Left renal pelvis (tissue), 4 donors: ENCODE measurements around the gene RNF167. TPM values are rescaled to one million over a fixed set of nuclear protein-coding genes. Genes with fewer than 3 reads are reported as not detected.

ENCODE experiments used
- DNase-seq, 4 donors: peaks; one replicate each; pipeline ENCODE4 v3.0.0-alpha.2; 2013; ENCODE audit warnings: low read depth in 4 of 4, low spot score in 3 of 4
- polyA plus RNA-seq, 4 donors: library from polyadenylated mRNA; unstranded; fragments of 120-200 nt; gene quantifications; one replicate each; pipeline ENCODE4 v1.2.1, GENCODE V29; 2013; ENCODE audit not compliant: insufficient read length in 4 of 4

RNF167 gene
- polyA plus RNA-seq, 4 donors = 106 to 135 (median 129) TPM

DNA sequence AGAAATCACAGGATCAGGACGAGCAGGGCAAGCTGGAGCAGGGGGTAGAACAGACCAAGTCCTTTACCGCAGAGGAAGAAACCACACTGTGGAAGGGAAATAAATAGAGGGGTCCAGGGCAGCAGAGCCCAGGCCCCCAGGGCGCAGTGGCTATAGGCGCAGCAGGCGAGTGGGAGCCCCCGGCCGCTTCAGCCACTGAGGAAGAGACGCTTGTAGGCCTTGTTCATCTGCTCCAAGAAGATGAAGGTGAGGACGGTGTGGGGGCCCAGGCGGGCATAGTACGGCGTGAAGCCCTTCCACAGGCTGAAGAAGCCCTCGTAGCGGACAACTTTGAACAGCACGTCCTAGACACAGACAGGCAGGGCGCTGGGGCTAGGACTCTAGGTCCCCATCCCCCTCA lies 2.5 kb upstream of the RNF167 start:
- DNase-seq = no peak

DNA sequence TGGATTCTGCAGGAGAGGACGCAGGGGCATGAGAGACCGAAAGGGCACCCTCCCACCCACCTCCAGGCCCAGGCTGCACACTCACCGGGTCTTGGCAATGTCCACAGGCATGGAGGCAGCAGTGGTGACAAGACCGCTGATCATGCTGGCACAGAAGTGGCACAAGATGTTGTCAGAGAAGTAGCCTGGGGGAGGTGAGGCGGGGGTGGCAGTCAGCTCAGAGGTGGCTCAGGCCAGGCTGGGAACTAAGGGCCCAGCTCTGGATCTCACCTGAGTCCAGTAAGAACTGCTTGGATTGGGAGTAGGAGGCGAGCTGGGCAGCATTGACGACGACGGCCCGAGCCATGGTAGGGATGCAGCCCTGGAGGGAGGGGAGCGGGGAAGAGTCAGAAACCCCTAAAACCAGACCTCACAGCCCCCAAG lies 2.0 kb upstream of the RNF167 start:
- no peak for DNase-seq

DNA sequence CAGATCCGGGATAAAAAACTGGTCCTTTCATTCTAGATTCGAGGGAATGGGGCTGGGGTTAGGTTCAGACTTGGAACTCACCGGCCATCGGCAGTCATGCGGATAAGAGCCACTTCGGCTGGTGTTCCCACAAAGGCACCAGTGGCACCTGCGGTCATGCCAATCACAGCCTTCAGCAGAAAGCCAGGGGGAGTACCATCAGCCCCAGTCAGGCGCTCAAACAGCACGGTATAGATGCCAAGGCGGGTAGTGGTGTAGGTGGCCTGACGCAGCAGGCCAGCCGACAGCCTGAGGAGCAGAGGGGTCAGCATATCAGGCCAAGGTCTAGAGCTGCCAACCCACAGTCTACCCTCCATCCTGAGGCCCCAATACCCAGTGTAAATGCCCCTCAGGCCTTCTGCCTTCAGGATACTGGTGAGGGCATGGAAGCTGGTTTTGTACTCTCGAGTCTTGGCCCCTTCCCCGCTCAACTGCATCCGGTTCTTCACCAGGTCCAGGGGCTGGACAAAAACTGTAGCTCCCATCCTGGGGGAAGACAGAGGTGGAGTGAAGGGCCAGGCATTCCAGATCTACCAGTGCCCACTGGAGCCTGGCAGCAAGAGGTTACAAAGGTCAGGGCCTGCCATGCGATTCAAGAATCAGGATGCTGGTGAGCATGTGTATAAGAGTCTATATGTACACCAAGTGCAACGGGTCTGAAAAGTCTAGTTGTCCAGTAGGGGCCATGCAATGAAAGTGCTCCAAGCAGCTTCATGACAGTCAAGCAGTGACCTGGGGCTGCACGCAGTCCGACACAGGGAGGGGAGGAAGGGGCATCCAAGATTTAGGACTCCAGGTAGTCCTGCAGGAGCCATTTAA lies 1.2 kb upstream of the RNF167 start:
- DNase-seq = no peak

DNA sequence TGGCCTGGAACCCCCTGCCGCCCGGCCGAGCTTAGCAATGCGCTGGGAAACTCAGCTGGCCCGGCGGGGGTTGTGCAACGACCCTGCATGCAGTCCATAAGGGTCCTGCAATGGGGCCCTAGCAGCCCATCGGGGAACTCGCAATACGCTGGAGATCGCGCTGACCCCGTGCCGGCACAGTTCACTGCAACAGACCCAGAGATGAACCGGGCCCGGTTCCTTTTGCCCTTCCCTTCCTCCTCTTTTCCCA lies 597 bp upstream of the RNF167 start:
- no peak for DNase-seq

DNA sequence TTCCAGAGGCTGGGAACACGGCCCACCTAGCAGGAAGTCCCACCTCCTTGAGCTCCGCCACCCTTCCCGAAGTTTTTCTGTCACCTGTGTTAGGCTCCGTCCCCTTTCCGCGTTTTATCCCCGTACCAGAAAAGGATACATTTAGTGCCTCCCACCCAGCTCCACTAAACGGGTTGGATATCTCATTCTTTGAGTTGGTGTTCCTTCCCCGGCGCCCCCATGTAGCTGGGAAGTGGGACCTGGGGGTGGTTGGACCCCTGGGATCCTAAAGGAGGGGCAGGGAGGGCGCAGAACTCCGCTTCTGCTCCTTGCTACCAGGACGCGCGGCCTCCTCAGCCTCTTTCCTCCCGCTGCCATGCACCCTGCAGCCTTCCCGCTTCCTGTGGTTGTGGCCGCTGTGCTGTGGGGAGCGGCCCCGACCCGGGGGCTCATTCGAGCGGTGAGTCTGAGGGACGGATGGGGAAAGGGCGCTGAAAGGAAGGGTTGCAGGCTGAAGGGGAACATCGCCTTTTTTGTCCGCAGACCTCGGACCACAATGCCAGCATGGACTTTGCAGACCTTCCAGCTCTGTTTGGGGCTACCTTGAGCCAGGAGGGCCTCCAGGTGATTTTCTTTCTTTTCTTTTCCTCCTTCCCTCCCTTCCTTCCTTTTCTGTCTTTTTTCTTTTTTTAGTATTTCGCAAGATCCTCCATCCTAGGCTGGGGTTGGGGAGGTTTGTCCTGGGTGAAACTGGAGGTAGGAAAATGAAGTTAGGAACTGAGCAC lies 669 bp downstream of the RNF167 start:
- DNase-seq = no peak

DNA sequence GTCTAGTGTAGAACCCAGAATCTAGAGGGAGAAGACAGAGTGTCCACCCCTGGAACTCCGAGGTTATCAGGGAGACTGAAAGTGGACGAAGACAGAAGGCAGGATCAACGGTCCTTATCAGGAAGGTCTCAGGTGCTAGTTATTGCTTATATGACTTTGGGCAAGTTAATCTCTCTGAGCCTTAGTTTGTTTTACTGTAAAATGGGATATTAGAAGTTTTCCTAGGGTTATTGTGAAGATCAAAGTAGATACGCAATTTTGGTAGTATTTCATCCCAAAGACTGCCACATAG lies 1.2 kb downstream of the RNF167 start:
- no peak for DNase-seq

DNA sequence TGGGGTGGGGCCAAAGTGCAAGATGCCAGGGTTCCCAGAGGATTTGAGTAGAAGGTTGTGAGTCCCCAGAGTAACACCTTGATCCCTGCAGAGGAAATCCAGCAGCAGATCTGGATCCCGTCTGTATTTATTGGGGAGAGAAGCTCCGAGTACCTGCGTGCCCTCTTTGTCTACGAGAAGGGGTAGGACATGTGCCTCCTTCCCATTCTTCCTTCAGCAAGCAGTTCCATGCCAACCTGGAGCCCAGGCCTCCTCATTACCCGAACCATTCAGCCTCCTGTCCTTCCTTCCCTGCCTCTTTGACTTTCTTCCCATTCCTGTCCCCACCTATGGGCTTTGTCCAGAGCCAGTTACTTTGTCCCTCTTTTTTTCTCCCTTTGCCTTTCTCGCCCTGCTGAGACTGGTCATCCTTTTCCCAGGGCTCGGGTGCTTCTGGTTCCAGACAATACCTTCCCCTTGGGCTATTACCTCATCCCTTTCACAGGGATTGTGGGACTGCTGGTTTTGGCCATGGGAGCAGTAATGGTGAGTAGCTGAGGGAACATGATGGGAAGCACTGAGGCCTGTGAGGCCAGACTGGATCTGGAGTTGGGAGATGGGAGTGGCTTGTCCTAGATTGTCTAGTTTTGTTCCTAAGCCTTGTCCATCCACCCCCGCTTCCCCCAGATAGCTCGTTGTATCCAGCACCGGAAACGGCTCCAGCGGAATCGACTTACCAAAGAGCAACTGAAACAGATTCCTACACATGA lies 2.9 kb downstream of the RNF167 start:
- no peak for DNase-seq

DNA sequence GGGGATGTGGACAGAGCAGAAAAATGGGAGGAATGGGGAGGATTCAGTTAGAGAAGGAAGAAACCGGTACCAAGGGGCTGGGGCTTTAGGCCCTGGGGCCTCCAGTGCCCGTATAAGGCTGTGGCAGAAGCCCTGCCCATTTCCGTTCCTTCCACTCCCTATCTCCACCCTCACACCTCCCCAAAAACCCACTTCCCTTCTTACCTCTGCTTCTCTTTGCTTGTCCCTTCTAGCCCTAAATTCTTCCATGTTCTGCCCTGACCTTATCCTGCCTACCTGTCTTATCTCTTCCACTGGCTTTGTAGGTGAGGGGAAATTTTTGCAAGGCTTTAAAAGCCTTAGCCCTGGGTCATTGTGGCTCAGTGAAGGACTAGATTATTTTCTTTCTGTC lies 4.1 kb downstream of the RNF167 start:
- DNase-seq = no peak

DNA sequence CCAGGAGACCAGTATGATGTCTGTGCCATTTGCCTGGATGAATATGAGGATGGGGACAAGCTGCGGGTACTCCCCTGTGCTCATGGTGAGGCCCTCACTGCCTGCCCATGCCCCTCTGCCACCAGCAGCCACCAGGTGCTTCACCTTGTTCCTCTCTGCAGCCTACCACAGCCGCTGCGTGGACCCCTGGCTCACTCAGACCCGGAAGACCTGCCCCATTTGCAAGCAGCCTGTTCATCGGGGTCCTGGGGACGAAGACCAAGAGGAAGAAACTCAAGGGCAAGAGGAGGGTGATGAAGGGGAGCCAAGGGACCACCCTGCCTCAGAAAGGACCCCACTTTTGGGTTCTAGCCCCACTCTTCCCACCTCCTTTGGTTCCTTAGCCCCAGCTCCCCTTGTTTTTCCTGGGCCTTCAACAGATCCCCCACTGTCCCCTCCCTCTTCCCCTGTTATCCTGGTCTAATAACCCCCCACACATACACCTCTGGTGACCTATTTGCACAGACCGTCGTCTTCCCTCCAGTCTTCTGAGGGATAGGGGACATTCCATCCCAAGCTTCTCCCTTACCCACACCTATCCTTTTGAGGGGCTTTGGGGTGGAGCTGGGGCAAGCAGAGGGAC lies 4.6 kb downstream of the RNF167 start:
- DNase-seq = no peak

DNA sequence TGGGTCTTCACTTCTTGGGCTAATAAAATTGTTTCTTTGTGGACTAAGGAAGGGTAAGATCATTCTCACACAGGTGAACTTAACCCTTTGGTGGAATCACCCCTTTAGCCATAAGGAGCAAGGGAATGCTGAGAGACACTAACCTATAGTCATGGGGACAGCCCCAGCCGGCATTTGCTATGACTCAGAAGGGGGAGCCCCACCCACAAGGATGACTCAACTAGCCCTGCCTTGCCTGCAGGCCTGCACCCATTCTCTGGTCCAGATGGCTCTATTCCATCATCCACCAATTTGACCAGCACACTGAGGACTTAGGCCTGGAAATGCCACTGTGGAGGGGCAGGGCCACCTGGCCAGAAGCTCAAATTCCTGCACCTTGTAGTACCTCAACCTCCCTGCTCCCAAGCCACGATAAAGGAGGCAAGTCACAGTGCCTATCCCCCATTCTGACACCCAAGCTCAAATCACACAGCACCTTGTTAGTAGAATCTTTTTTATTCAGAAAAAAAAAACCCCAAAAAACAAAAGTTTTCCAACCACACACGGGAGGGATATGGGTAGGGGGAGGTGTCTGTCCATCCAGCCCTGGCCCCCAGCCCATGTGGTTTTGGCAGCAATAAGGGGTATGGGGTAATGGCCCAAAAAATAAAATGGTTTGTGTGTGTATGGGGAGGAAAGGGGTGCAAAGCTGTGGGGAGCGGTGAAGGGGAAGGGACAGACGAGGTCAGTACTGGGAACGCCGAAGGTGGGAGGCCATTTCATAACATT lies 5.3 kb downstream of the RNF167 start:
- DNase-seq = no peak

DNA sequence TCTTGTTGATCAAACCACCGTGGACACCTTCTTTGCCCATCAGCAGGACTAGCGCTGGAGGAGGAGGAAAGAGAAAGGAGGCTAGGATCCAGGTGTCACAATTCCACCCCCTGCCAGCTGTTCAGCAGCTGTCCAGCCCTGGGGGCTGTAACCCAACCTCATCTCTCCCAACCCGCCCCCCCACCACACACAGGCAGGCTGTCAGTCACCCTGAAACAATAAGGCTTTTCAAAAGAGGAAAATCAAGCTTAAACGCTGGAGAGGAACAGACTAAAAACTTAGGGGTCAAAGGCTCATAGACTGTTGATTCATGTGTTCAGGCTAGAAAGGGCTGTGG lies 5.8 kb downstream of the RNF167 start:
- no peak for DNase-seq

DNA sequence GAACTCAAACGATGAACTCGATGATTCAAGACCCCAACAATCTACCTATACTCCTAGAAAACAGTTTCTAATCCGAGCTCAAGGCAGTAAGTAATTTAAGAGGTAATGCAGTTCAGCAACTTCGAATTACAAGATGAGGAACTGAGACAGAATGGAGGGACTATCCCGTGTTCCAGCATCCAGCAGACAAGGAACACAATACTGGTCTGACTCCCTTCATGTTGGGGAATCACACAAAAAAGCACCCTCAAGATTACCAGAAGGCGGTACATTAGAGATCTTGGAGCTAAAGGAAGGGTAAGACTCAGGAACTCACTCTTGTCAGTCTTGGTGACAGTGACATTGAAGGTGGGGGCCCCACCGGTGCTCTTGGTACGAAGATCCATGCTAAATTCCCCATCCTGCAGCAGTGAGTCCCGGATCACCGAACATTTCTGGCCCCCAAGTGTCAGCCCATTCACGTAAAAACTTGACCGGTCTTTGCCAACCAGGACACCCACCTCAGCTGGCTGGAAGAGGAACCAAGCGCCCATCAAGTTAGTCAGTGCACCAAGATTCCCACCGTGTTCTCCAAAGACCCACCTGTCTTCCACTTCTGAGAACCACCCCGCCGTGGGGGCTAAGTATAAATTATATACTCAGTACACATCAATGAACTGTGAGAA lies 6.4 kb downstream of the RNF167 start:
- no peak for DNase-seq

DNA sequence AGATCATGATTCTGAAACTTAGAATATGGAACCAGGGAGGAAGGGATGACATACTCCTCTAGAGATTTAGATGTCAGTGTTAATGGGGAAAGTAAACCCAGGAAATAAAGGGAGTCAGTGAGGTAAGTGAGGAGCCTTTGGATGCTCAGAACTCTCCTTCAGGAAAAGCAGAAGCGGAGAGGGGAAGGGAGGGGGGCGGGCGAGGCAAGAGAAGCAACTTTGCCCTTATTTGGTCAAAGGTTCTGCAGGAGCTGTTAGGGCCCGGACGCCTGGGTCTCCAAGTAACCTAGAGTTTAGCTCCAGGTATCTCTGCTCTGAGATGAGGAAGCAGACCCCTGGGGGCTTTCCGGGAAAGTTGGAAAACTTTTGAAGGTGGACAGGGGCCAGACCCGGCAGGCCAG lies 6.9 kb downstream of the RNF167 start:
- no peak for DNase-seq

DNA sequence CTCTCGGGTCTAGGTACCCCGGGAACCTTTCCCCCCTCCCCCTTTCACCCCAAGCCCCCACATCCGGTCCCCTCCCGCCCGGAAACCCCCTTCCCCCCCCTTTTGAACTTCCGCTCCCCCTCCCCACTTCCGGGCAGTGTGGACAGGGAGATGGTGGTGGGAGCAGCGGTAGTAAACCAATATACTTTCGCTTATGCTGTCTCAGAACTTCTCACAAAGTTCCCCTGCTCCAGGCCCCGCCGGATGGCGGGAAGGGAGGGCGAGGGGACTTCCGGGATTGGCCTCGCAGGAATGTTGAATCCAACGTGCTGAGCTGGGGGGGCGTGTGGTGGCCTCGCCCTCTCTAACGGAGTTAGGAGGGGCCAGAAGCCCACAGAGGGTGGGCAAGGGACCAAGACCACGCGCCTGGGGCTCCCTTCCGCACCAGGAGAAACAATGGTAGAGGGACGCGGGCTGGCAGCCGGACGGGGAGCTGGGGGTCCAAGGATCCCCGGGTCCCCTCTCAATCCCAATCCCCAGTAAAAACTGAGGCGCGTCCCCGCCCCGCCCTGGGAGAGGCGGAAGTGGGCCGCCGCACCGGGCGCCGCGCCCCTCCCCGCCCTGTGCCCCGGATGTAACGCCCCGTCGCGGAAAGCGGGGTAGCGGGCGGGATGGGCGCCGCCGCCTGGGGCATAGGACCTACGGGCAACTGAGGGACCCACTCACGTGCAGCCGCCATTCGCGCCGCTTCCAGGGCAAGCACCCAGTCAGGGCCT lies 7.5 kb downstream of the RNF167 start:
- no peak for DNase-seq

DNA sequence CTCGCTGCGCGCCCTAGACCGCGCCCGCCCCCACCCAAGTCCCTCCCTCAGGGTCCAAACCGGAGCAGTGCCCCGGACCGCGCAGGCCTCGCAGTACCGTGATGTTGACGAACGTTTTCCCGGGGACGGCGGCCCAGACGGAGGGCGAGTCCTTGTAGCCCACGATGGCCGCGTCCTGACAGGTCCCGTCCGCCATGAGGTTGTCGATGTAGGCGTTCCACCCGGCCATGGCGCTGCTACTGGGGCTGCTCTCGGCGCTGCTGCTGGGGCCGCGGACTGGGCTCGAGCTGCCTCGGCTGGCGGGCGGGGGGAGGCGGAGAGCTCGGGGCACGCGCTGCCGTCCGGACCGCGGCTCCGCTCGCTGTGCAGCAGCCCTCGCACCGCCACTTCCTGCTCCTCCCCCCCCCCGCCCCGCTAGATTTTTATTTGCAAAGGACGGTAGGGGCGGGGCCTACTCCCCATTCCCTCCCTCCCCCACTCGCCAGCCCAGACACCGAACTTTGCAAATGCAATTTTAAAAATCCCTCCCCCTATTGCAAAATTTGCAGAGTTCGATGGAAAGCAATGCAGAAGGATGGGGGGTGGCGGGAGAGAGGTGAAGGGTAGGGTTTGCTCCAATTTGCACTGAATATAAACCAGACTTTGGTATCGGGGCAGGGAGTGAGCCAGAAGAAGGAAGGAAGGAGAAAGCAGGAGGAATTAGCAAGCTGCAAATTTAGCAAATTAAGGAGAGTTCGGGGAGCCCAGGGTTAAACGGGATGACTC lies 8.3 kb downstream of the RNF167 start, which contains the start of gene PFN1:
Gene PFN1, minus strand, starts transcription at position 365 of the 765 bp plus-strand sequence. Its CDS starts 136 bp downstream, at position 229.
- peak in 2 of 4 donors; percentile 76 to 77 for DNase-seq

DNA sequence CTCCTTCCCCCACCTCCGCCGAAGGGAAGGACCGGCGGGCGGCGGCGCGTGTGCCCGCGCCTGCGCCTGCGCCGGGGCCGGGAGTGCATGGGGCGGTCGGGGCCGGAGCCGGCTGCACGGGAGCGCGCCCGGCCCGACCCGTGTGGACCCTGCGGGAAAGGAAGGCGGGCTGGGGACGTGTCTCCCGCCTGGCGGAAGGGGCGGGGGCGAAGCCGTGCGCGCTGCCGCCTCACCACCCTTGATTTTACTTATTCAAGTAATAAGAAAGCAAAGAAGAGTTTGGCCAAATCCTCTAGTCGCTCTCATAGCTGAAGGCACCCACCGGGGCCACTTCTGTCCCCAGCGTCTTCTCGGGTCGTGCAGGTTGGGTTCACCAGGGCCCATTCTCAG lies 8.9 kb downstream of the RNF167 start:
- DNase-seq = peak in 2 of 4 donors; percentile 70 to 78

DNA sequence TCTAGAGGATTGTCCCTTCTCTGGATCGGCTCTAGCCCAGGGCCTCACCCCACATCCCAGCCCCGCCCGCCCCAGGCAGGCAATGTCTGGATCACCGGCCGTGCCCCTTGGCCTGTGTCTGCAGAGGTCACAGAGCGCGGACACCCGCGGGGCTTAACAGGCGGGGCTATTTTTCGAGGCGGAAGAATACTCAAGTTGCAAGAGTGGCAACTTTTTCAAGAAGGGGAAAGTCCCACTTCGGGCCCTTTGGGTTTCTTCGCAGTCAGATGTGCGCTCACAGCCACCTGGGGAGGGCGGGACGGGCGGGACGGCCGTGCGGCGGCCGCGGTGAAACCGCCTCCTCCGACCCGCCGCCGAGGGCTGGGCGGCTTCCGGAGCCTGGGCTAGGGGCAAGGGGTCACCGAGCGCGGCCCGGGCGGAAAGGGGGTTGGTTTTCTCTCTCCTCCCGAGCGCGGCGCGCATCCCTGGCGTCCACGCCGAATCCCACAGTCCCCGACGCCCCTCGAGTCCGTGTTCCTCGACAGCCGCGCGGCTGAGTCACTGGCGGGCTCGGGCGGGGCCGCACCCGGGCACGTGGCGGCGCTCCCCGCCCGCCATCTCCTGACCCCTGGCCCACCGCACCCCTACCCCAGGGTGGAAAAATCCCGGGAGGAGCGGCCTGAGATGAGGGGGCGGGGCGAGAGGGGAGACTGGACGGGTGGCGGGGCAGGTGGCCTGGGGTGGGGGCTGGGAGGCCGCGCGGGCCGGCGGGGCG lies 9.4 kb downstream of the RNF167 start:
- DNase-seq = no peak
